Retinal pigment epithelial cell (primary cell): ENCODE data around the gene SANBR.

Experiments used
- DNase-seq: peaks from one replicate; pipeline ENCODE4 v3.0.0-alpha.2; 2010; ENCODE audit warnings: low read depth
- H3K4me3 ChIP-seq: 2 replicates; pipeline ENCODE4 v1.5.1; 2011; ENCODE audit warnings: mild to moderate bottlenecking, low read length, control low read depth, moderate library complexity
- CTCF ChIP-seq: conservative IDR thresholded peaks from 2 replicates; pipeline ENCODE4 v1.5.1; 2011; ENCODE audit warnings: low read depth, low read length, control low read depth, inconsistent platforms

The SANBR gene

GRCh38 chr2:61045226-61045625 lies 20.4 kb upstream of the SANBR start:
- DNase-seq = no peak
- no peak for TF ChIP-seq CTCF
- H3K4me3 ChIP-seq = no peak overlapping the region

GRCh38 chr2:61045999-61046398 lies 19.7 kb upstream of the SANBR start:
- TF ChIP-seq CTCF = no peak
- no peak for DNase-seq
- H3K4me3 ChIP-seq = no peak overlapping the region

GRCh38 chr2:61055557-61055956 lies 10.1 kb upstream of the SANBR start:
- TF ChIP-seq CTCF = no peak
- DNase-seq = no peak
- H3K4me3 ChIP-seq = no peak overlapping the region

- H3K4me3 ChIP-seq = no peak overlapping the region
- DNase-seq = no peak
- no peak for TF ChIP-seq CTCF
These were observed 8.1 kb upstream of the SANBR start for GRCh38 chr2:61057562-61057961.

GRCh38 chr2:61059382-61059781 lies 6.3 kb upstream of the SANBR start:
- no peak for DNase-seq
- TF ChIP-seq CTCF = no peak
- no peak overlapping the region for H3K4me3 ChIP-seq

- no peak for DNase-seq
- TF ChIP-seq CTCF = no peak
- no peak overlapping the region for H3K4me3 ChIP-seq
These were observed 8.4 kb downstream of the SANBR start for GRCh38 chr2:61074100-61074499.

GRCh38 chr2:61085883-61086282 lies 20.2 kb downstream of the SANBR start:
- no peak overlapping the region for H3K4me3 ChIP-seq
- no peak for DNase-seq
- TF ChIP-seq CTCF = no peak
